HepG2 (cell line): ENCODE measurements around the gene BSG. TPM values are rescaled to one million over a fixed set of nuclear protein-coding genes. Genes with fewer than 3 reads are reported as not detected.
A peak's percentile ranks its signal among the peaks of the same experiment; 100 is the strongest.

Source experiments
- ELK4 ChIP-seq: sonication (generic); formaldehyde crosslinking; IDR thresholded peaks from 2 replicates; pipeline ENCODE4 v1.9.0; 2021; ENCODE audit warnings: missing genetic modification reagents, borderline replicate concordance
- LCORL ChIP-seq, 2 experiments: fragments of 450-650 bp in 1 of 2; sonication (generic) in 1 of 2; formaldehyde crosslinking in 1 of 2; IDR thresholded peaks; 2 replicates each; pipeline versions ENCODE4 v1.5.0 to v1.6.1; 2017 to 2020; ENCODE audit warnings: antibody characterized with exemption in 1 of 2, missing genetic modification reagents in 1 of 2
- NR2F6 ChIP-seq, 2 experiments: IDR thresholded peaks; 2 replicates each; pipeline ENCODE4 v1.6.1; 2016; ENCODE audit warnings: antibody characterized with exemption in 1 of 2, mild to moderate bottlenecking in 1 of 2
- THRA ChIP-seq: sonication (generic); formaldehyde crosslinking; IDR thresholded peaks from 2 replicates; pipeline ENCODE4 v1.4.0; 2020; ENCODE audit warnings: missing genetic modification reagents, borderline replicate concordance
- ZBTB20 ChIP-seq: sonication (generic); formaldehyde crosslinking; IDR thresholded peaks from 2 replicates; pipeline ENCODE4 v1.8.1; 2023; ENCODE audit warnings: missing genetic modification reagents, low read depth, mild to moderate bottlenecking, borderline replicate concordance
- ZNF281 ChIP-seq: sonication (generic); formaldehyde crosslinking; IDR thresholded peaks from 2 replicates; pipeline ENCODE4 v1.4.0; 2020; ENCODE audit warnings: missing genetic modification reagents, borderline replicate concordance
- polyA plus RNA-seq, 8 experiments: library from polyadenylated mRNA; depleted of rRNA in 3 of 8; stranded (reverse) in 7 of 8; unstranded in 1 of 8; fragments of >200 nt; fragmentation: Illumina TruSeq in 4 of 8; extraction: Trizol in 4 of 8; gene quantifications; 2 replicates each; pipeline versions ENCODE4 v1.2.1 to v1.2.3, GENCODE V29; 2011 to 2016; ENCODE audit warnings: low read depth in 4 of 8, missing spikeins in 1 of 8, mixed read lengths in 1 of 8; ENCODE audit not compliant: insufficient read depth in 1 of 8
- total RNA-seq, 5 experiments: library from RNA; depleted of rRNA; stranded (reverse); fragments of >200 nt; fragmentation: Illumina TruSeq; extraction: Trizol; gene quantifications; 2 replicates each; pipeline ENCODE4 v1.2.3, GENCODE V29; 2016; ENCODE audit warnings: low read depth in 1 of 5
- TF ChIP-seq, protein P1 (sequence below): sonication (generic); formaldehyde crosslinking; conservative IDR thresholded peaks from 2 replicates; pipeline ENCODE4 v1.4.0; 2020; ENCODE audit warnings: missing genetic modification reagents
- TF ChIP-seq, protein P2 (sequence below): sonication (generic); formaldehyde crosslinking; IDR thresholded peaks from 2 replicates; pipeline ENCODE4 v1.5.0; 2020; ENCODE audit warnings: missing genetic modification reagents
- TF ChIP-seq, protein P3 (sequence below): sonication (generic); formaldehyde crosslinking; IDR thresholded peaks from 2 replicates; pipeline ENCODE4 v1.4.0; 2020; ENCODE audit warnings: missing genetic modification reagents

Gene BSG
- total and polyA plus RNA-seq, 2 of the 13 experiments (the other 11 are each of a cell fraction or from before 2014, with no cell fraction given) = 309 to 754 TPM

- TF ChIP-seq, protein P1, sequence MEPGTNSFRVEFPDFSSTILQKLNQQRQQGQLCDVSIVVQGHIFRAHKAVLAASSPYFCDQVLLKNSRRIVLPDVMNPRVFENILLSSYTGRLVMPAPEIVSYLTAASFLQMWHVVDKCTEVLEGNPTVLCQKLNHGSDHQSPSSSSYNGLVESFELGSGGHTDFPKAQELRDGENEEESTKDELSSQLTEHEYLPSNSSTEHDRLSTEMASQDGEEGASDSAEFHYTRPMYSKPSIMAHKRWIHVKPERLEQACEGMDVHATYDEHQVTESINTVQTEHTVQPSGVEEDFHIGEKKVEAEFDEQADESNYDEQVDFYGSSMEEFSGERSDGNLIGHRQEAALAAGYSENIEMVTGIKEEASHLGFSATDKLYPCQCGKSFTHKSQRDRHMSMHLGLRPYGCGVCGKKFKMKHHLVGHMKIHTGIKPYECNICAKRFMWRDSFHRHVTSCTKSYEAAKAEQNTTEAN (CRISPR knock-in tag) = 0 out of 2 replicates have a peak, but pooled peaks have one; percentile 26
- TF ChIP-seq, protein P2, sequence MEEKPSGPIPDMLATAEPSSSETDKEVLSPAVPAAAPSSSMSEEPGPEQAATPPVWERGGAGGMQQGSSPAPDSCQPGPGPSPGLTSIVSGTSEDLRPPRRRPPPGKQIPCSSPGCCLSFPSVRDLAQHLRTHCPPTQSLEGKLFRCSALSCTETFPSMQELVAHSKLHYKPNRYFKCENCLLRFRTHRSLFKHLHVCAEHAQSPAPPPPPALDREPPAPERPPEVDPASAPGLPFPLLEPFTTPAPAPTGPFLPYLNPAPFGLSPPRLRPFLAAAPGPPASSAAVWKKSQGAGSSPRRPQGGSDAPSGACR (CRISPR knock-in tag) = 0 out of 2 replicates have a peak, but pooled peaks have one; percentile 35
- TF ChIP-seq, protein P3, sequence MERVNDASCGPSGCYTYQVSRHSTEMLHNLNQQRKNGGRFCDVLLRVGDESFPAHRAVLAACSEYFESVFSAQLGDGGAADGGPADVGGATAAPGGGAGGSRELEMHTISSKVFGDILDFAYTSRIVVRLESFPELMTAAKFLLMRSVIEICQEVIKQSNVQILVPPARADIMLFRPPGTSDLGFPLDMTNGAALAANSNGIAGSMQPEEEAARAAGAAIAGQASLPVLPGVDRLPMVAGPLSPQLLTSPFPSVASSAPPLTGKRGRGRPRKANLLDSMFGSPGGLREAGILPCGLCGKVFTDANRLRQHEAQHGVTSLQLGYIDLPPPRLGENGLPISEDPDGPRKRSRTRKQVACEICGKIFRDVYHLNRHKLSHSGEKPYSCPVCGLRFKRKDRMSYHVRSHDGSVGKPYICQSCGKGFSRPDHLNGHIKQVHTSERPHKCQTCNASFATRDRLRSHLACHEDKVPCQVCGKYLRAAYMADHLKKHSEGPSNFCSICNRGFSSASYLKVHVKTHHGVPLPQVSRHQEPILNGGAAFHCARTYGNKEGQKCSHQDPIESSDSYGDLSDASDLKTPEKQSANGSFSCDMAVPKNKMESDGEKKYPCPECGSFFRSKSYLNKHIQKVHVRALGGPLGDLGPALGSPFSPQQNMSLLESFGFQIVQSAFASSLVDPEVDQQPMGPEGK (CRISPR knock-in tag) = peak; percentile 93
- TF ChIP-seq ZNF281 (CRISPR knock-in tag) (peak; percentile 52; the same call in 1 of the 2 replicates), NR2F6 (IDR thresholded peaks at IDR 0.05) (peak; percentile 53; the same call in 1 of the 2 replicates), NR2F6 (CRISPR knock-in tag; IDR thresholded peaks at IDR 0.05) (peak; percentile 79), LCORL (IDR thresholded peaks at IDR 0.05) (no peak), LCORL (CRISPR knock-in tag; IDR thresholded peaks at IDR 0.05) (peak; percentile 99), ELK4 (CRISPR knock-in tag) (no peak), THRA (CRISPR knock-in tag) (0 out of 2 replicates have a peak, but pooled peaks have one; percentile 23), ZBTB20 (CRISPR knock-in tag) (peak; percentile 54; the same call in 1 of the 2 replicates)
These were observed 13.5 kb upstream of the BSG start (continued) for GRCh38 chr19:558770-559439.
